IPS-20b (cell line): Measurements from ENCODE around the gene ZNF74.

Experiments used
- H3K27ac ChIP-seq: one replicate; pipeline ENCODE4 v1.5.1; 2013; ENCODE audit warnings: low read length
- H3K27me3 ChIP-seq: 2 replicates; pipeline ENCODE4 v1.6.1; 2013; ENCODE audit warnings: mild to moderate bottlenecking, low read length, inconsistent platforms; ENCODE audit not compliant: insufficient read depth
- H3K36me3 ChIP-seq: 2 replicates; pipeline ENCODE4 v1.6.1; 2013; ENCODE audit warnings: low read depth, mild to moderate bottlenecking, inconsistent platforms, low read length, moderate library complexity; ENCODE audit not compliant: insufficient read depth
- H3K4me1 ChIP-seq: 2 replicates; pipeline ENCODE4 v1.6.1; 2013; ENCODE audit warnings: mild to moderate bottlenecking, control low read depth, inconsistent platforms, low read length, moderate library complexity; ENCODE audit not compliant: insufficient read depth
- H3K4me3 ChIP-seq: 2 replicates; pipeline ENCODE4 v1.5.1; 2013; ENCODE audit warnings: mild to moderate bottlenecking, low read length, inconsistent platforms
- H3K9ac ChIP-seq: 2 replicates; pipeline ENCODE4 v1.6.1; 2013; ENCODE audit warnings: low read depth, mild to moderate bottlenecking, inconsistent platforms, low read length, moderate library complexity
- H3K9me3 ChIP-seq: 2 replicates; pipeline ENCODE4 v1.6.1; 2013; ENCODE audit warnings: mild to moderate bottlenecking, low read depth, low read length, inconsistent platforms; ENCODE audit not compliant: insufficient read depth

The ZNF74 gene

GRCh38 chr22:20438678-20439492 lies 44.9 kb downstream of the ZNF74 start:
- peaks cover 4% of the 10 kb centered on the region; the same call in 1 of the 2 replicates for H3K4me1 ChIP-seq
- H3K27ac ChIP-seq = no peak overlapping the region
- 0 out of 2 replicates have a peak overlapping the region, but pooled peaks have one; percentile 63 for H3K9ac ChIP-seq
- peak overlapping the region; percentile 73; the same call in 1 of the 2 replicates for H3K4me3 ChIP-seq
- peaks cover 61% of the 10 kb centered on the region for H3K27me3 ChIP-seq
- no peaks in the 10 kb centered on the region; the same call in 1 of the 2 replicates for H3K9me3 ChIP-seq
- no peaks in the 10 kb centered on the region for H3K36me3 ChIP-seq

- Histone ChIP-seq H3K4me3 (no peak overlapping the region), H3K4me1 (peaks cover 4% of the 10 kb centered on the region; the same call in 1 of the 2 replicates), H3K9ac (no peak overlapping the region), H3K9me3 (no peaks in the 10 kb centered on the region; the same call in 1 of the 2 replicates), H3K36me3 (no peaks in the 10 kb centered on the region), H3K27me3 (peaks cover 54% of the 10 kb centered on the region), H3K27ac (no peak overlapping the region)
Measured at GRCh38 chr22:20439556-20439927, 45.6 kb downstream of the ZNF74 start.

- Histone ChIP-seq H3K9me3 (no peaks in the 10 kb centered on the region; the same call in 1 of the 2 replicates), H3K27me3 (peaks cover 49% of the 10 kb centered on the region), H3K27ac (no peak overlapping the region), H3K36me3 (no peaks in the 10 kb centered on the region), H3K9ac (no peak overlapping the region), H3K4me1 (peaks cover 4% of the 10 kb centered on the region; the same call in 1 of the 2 replicates), H3K4me3 (no peak overlapping the region)
Measured at GRCh38 chr22:20439928-20440575, 46.1 kb downstream of the ZNF74 start.

GRCh38 chr22:20440637-20441591 lies 47.0 kb downstream of the ZNF74 start:
- Histone ChIP-seq H3K9ac (no peak overlapping the region), H3K4me3 (no peak overlapping the region), H3K27ac (no peak overlapping the region), H3K36me3 (no peaks in the 10 kb centered on the region), H3K9me3 (no peaks in the 10 kb centered on the region; the same call in 1 of the 2 replicates), H3K27me3 (peaks cover 41% of the 10 kb centered on the region), H3K4me1 (peaks cover 1% of the 10 kb centered on the region; the same call in 1 of the 2 replicates)

GRCh38 chr22:20441631-20442484 lies 47.9 kb downstream of the ZNF74 start:
- H3K27me3 ChIP-seq = peaks cover 31% of the 10 kb centered on the region
- no peaks in the 10 kb centered on the region for H3K4me1 ChIP-seq
- H3K27ac ChIP-seq = no peak overlapping the region
- no peaks in the 10 kb centered on the region for H3K9me3 ChIP-seq
- no peak overlapping the region for H3K4me3 ChIP-seq
- H3K36me3 ChIP-seq = no peaks in the 10 kb centered on the region
- H3K9ac ChIP-seq = no peak overlapping the region

- no peak overlapping the region for H3K9ac ChIP-seq
- H3K4me1 ChIP-seq = no peaks in the 10 kb centered on the region
- no peak overlapping the region for H3K4me3 ChIP-seq
- no peaks in the 10 kb centered on the region for H3K36me3 ChIP-seq
- H3K9me3 ChIP-seq = no peaks in the 10 kb centered on the region
- H3K27ac ChIP-seq = no peak overlapping the region
- peaks cover 25% of the 10 kb centered on the region for H3K27me3 ChIP-seq
Measured at GRCh38 chr22:20442485-20443284, 48.7 kb downstream of the ZNF74 start.

GRCh38 chr22:20444325-20444724 lies 50.4 kb downstream of the ZNF74 start:
- Histone ChIP-seq H3K4me1 (no peaks in the 10 kb centered on the region), H3K27me3 (peaks cover 9% of the 10 kb centered on the region), H3K4me3 (no peak overlapping the region), H3K36me3 (no peaks in the 10 kb centered on the region), H3K9ac (no peak overlapping the region), H3K9me3 (no peaks in the 10 kb centered on the region), H3K27ac (no peak overlapping the region)

- Histone ChIP-seq H3K9me3 (no peaks in the 10 kb centered on the region), H3K4me1 (no peaks in the 10 kb centered on the region), H3K27me3 (no peaks in the 10 kb centered on the region), H3K9ac (no peak overlapping the region), H3K36me3 (no peaks in the 10 kb centered on the region), H3K27ac (no peak overlapping the region), H3K4me3 (no peak overlapping the region)
Measured at GRCh38 chr22:20446383-20446970, 52.5 kb downstream of the ZNF74 start.

GRCh38 chr22:20448630-20449029 lies 54.7 kb downstream of the ZNF74 start:
- Histone ChIP-seq H3K27me3 (no peaks in the 10 kb centered on the region), H3K27ac (no peak overlapping the region), H3K36me3 (no peaks in the 10 kb centered on the region), H3K4me1 (no peaks in the 10 kb centered on the region), H3K4me3 (no peak overlapping the region), H3K9ac (no peak overlapping the region), H3K9me3 (no peaks in the 10 kb centered on the region)
